Activated CD8-positive, alpha-beta T cell treated with anti-CD3 and anti-CD28 coated beads, Interleukin-2, amount 10 ng/mL, durations not matched to agents 7 days and 5 days (primary cell): ENCODE data around the gene RABGAP1. TPM values are rescaled to one million over a fixed set of nuclear protein-coding genes. Genes with fewer than 3 reads are reported as not detected.

Source experiments
- ATAC-seq: fragments of 150-1000 bp; cut with Tn5 transposase; one replicate; pipeline ENCODE4 v1.10.0; 2021; ENCODE audit warnings: moderate library complexity
- CTCF ChIA-PET: fragments of 350-600 bp; sonication (Branson Sonifier 250); formaldehyde crosslinking; loops from one replicate; lab custom pipeline; 2021; ENCODE audit warnings: antibody characterized with exemption; lab: Charles Lee
- POLR2A ChIA-PET: fragments of 350-600 bp; sonication (Branson Sonifier 250); formaldehyde crosslinking; loops from one replicate; lab custom pipeline; 2021; ENCODE audit warnings: antibody characterized with exemption; lab: Charles Lee
- DNase-seq: peaks from one replicate; pipeline ENCODE4 v3.0.0-alpha.2; 2020
- H3K27ac Mint-ChIP-seq: one replicate; pipeline ENCODE4 v1.8.0; 2021; ENCODE audit warnings: mild to moderate bottlenecking, mixed read lengths
- H3K27me3 Mint-ChIP-seq: one replicate; pipeline ENCODE4 v1.8.0; 2021; ENCODE audit warnings: low read depth, mixed read lengths
- H3K36me3 Mint-ChIP-seq: one replicate; pipeline ENCODE4 v1.8.0; 2021; ENCODE audit warnings: low read depth, mixed read lengths
- H3K4me1 Mint-ChIP-seq: one replicate; pipeline ENCODE4 v1.8.0; 2021; ENCODE audit warnings: low read depth, mixed read lengths
- H3K4me3 Mint-ChIP-seq: one replicate; pipeline ENCODE4 v1.8.0; 2021; ENCODE audit warnings: mild to moderate bottlenecking, mixed read lengths
- H3K9me3 Mint-ChIP-seq: one replicate; pipeline ENCODE4 v1.8.0; 2022; ENCODE audit warnings: mixed read lengths; ENCODE audit not compliant: insufficient read depth
- total RNA-seq, 2 experiments: library from RNA; stranded (reverse); gene quantifications; one replicate each; pipeline ENCODE4 v1.2.3, GENCODE V29; 2021

Gene RABGAP1
- total RNA-seq, 2 experiments from 2014 or later, result 27.8 to 28.0 TPM

DNA sequence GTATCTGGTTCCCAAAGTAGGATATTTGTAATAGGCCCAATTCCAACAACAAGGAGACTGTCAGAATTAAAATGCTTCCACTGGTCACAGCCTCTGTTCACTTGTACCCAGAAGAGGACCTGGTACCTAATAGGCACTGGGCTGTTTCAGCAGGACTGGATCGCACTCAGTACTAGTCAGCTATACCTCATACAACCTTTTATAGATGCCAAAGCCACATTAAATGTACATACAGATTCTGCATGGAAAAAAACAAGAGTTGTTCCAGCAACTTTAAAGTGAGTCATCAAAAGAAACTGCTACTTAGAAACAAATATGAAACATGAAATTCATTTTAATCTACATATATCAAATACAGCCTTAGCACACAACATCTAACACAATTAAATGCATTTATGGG, 180.1 kb downstream of the RABGAP1 start:
- Mint-ChIP-seq H3K27ac (no peak overlapping the region), H3K4me3 (no peak overlapping the region), H3K4me1 (no peaks in the 10 kb centered on the region), H3K27me3 (no peaks in the 10 kb centered on the region), H3K9me3 (no peaks in the 10 kb centered on the region), H3K36me3 (peaks cover 4% of the 10 kb centered on the region)
- POLR2A ChIA-PET, result no interaction called here
- no peak for ATAC-seq
- no peak for DNase-seq
- CTCF ChIA-PET, result interaction anchor here (0.7 to 1.7 kb wide), 4 partner anchors 17 to 229 kb away, joined by 3 to 4 read pairs (median 4); no protein-coding TSS in a partner anchor

DNA sequence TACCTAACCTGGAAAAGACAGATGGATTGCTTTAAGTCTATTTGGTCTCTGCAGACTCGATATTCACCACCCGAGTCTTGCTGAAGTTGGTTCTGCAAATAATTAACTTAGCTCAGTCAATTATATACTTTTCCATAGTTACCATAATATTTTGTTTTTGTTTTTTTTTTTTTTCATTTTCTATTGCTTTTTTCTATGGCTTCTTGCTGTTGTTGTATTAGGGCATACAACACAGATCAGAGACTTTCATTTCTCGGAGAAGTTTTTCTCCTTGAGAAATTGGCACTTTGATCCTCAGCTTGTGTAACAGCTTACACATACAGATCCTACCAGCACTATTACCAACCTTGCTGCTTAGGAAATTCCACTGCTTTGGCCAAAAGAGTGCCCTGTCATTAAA, 180.6 kb downstream of the RABGAP1 start:
- ATAC-seq (no peak), DNase-seq (no peak)
- ChIA-PET POLR2A (no interaction called here), CTCF (interaction anchor here (1.0 to 1.7 kb wide), 3 partner anchors 18 to 228 kb away, joined by 3 to 4 read pairs (median 4); no protein-coding TSS in a partner anchor)
- Mint-ChIP-seq H3K4me1 (no peaks in the 10 kb centered on the region), H3K27ac (no peak overlapping the region), H3K9me3 (no peaks in the 10 kb centered on the region), H3K27me3 (no peaks in the 10 kb centered on the region), H3K4me3 (no peak overlapping the region), H3K36me3 (peaks cover 4% of the 10 kb centered on the region)

DNA sequence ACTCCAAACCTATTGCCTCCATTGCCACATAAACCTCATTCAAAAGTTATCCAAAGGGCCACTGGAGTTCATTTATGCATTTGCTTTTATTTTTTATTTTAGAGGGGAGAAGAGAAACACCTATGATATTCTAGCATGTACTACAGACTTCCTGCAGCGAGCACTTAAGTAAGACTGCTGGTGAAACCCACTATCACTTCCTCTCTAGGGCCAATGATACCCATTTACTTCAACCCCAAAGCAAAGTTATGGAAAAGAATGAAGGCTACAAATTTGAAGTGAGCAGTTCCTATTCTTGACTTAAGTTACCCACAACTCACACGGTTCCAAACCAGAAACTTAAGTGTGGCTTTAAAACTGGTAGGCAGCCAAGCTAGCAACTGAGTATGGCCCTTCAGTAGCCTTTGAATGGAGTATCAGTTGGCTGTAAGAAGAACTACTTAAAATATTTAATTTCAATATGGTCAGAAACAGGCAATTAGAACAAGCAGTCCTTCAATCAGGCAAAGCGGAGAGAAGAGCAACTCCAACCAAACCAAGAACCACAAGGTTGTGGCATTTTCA, 186.8 kb downstream of the RABGAP1 start:
- no peak for ATAC-seq
- no peak for DNase-seq
- no peaks in the 10 kb centered on the region for H3K27me3 Mint-ChIP-seq
- no peak overlapping the region for H3K4me3 Mint-ChIP-seq
- H3K9me3 Mint-ChIP-seq, result no peaks in the 10 kb centered on the region
- CTCF ChIA-PET, result no interaction called here
- H3K36me3 Mint-ChIP-seq, result peaks cover 12% of the 10 kb centered on the region
- H3K4me1 Mint-ChIP-seq, result peaks cover 7% of the 10 kb centered on the region
- no peak overlapping the region for H3K27ac Mint-ChIP-seq
- POLR2A ChIA-PET, result no interaction called here

DNA sequence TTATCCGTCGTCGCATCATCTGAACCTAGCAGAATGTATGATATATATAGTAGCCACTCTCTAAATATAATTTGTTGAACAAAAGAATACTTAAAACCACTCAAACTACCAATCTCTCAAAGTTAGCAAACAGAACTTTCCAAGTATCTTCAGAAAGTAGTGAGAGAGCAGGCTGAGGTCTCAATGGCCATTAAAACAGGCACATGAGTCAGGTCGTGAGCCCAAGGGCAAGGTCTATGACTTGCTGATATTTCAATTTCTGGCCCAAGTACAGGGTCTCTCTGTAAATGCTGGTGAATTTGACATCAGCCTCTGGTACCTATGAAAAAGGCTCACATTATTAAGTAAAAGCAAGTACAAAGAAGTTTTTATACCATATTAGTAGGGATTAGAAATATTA, 187.8 kb downstream of the RABGAP1 start:
- Mint-ChIP-seq H3K27ac (no peak overlapping the region), H3K27me3 (no peaks in the 10 kb centered on the region), H3K4me1 (peaks cover 7% of the 10 kb centered on the region), H3K36me3 (peaks cover 12% of the 10 kb centered on the region), H3K9me3 (no peaks in the 10 kb centered on the region), H3K4me3 (no peak overlapping the region)
- no peak for DNase-seq
- no peak for ATAC-seq
- POLR2A ChIA-PET, result no interaction called here
- CTCF ChIA-PET, result interaction anchor here (0.6 to 1.1 kb wide), 2 partner anchors 226 to 366 kb away, joined by 3 read pairs; no protein-coding TSS in a partner anchor

DNA sequence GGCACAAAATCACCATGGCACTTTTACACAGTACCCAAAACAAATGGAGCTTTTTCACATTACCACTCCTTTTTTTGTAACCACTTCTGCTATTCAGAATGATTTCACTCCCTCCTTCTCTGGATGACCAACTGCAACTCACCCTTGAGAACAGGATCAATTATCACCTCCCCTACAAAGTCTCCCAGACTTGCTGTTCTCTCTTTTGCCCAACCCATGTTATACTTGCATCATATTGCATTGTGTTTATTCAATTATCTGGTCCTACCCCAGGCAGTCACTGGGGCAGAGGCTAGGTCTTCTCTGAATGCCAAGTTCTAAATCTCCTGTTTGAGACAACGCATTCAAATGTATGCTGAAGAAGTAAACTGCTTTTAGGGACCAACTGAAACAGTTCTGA, 188.6 kb downstream of the RABGAP1 start:
- peaks cover 9% of the 10 kb centered on the region for H3K36me3 Mint-ChIP-seq
- ChIA-PET CTCF (interaction anchor here (0.6 to 1.1 kb wide), 2 partner anchors 225 to 365 kb away, joined by 3 read pairs; no protein-coding TSS in a partner anchor), POLR2A (no interaction called here)
- no peaks in the 10 kb centered on the region for H3K27me3 Mint-ChIP-seq
- DNase-seq (no peak), ATAC-seq (no peak)
- no peak overlapping the region for H3K27ac Mint-ChIP-seq
- peaks cover 7% of the 10 kb centered on the region for H3K4me1 Mint-ChIP-seq
- no peaks in the 10 kb centered on the region for H3K9me3 Mint-ChIP-seq
- no peak overlapping the region for H3K4me3 Mint-ChIP-seq

DNA sequence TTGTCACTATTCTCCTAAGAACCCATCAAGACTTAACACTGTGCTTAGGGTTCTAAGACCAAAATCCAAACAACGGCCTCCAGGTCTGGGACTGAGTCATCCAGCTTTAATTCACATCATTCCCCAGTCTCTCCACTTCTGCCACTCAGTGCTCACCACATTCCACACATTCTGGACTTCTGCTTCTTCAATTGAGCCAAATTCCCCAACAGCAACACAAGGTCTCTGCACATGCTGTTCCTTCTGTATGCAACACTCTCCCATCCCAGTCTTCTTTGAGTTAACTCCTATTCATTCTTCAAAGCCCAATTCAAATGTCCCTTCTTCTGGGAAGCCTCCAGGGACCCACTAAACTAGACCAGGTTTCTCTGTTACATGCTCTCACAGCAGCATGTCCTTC, 190.4 kb downstream of the RABGAP1 start:
- H3K27me3 Mint-ChIP-seq, result no peaks in the 10 kb centered on the region
- POLR2A ChIA-PET, result no interaction called here
- ATAC-seq, result no peak
- no peak overlapping the region for H3K27ac Mint-ChIP-seq
- CTCF ChIA-PET, result no interaction called here
- no peak overlapping the region for H3K4me3 Mint-ChIP-seq
- peaks cover 11% of the 10 kb centered on the region for H3K36me3 Mint-ChIP-seq
- H3K9me3 Mint-ChIP-seq, result no peaks in the 10 kb centered on the region
- peaks cover 7% of the 10 kb centered on the region for H3K4me1 Mint-ChIP-seq
- no peak for DNase-seq

DNA sequence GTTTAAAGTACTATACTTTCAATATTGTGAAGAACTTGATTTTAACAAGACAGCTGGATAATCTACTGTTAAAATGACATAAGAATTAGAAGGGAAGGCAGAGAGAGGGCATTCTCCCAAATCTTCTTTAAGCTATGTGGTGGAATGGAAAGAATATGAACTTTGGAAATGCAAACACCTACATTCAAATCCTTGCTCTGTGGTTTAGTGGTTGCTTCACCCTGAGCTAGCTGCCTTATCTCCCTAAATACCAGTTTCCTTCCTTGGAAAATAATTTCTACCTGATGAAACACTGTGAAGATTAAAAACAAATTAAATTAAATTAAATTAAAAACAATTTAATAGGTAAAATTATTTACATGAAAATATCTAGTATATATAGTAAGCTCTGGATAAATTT, 191.2 kb downstream of the RABGAP1 start:
- Mint-ChIP-seq H3K27me3 (no peaks in the 10 kb centered on the region), H3K4me3 (no peak overlapping the region), H3K9me3 (no peaks in the 10 kb centered on the region), H3K4me1 (peaks cover 6% of the 10 kb centered on the region), H3K36me3 (peaks cover 11% of the 10 kb centered on the region), H3K27ac (no peak overlapping the region)
- ATAC-seq (no peak), DNase-seq (no peak)
- CTCF ChIA-PET, result no interaction called here
- POLR2A ChIA-PET, result no interaction called here

DNA sequence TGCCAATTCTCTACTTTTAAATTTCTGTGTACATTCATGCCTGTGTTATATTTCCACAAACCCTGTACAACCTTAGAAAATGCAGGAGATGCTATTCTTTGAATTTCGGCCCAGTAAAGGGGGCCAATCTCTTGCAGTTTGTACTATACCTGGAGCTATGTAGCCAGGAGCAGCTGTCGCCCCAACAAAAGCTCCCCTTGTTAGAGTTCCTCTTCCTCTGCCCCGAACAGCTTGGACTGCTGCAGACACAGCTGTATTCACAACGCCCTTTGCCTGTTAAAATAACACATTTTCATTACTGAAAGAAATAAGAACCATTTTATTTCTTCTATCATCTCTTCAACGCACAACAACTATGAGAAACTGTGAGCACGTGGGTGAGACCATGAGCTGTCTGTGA, 191.9 kb downstream of the RABGAP1 start:
- ChIA-PET CTCF (no interaction called here), POLR2A (no interaction called here)
- Mint-ChIP-seq H3K9me3 (no peaks in the 10 kb centered on the region), H3K4me3 (no peak overlapping the region), H3K4me1 (no peaks in the 10 kb centered on the region), H3K27me3 (no peaks in the 10 kb centered on the region), H3K36me3 (peaks cover 6% of the 10 kb centered on the region), H3K27ac (no peak overlapping the region)
- ATAC-seq (no peak), DNase-seq (no peak)

DNA sequence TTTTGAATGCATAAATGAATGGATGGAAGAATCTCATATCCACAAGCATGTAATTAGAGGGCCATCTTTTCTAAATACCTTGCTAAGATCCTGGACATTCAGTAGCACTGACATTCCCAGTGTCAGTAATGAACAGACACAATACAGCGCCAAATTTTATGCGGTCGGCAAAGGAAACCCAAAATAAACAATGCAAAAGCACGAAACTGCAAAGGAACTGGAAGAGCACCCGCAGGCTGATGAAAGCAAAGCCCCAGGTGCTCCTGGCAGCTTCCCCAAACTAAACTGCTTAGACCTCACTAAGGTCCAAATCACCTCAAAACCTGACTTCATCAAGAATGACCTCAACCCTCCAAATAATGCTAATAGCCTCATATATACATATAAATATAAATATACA, 194.6 kb downstream of the RABGAP1 start:
- no peaks in the 10 kb centered on the region for H3K9me3 Mint-ChIP-seq
- H3K27ac Mint-ChIP-seq, result no peak overlapping the region
- ChIA-PET CTCF (interaction anchor here (1.1 kb wide), 1 partner anchor 214 kb away, joined by 3 read pairs; no protein-coding TSS in a partner anchor), POLR2A (no interaction called here)
- H3K4me1 Mint-ChIP-seq, result peaks cover 2% of the 10 kb centered on the region
- H3K36me3 Mint-ChIP-seq, result peaks cover 4% of the 10 kb centered on the region
- no peak for ATAC-seq
- H3K4me3 Mint-ChIP-seq, result no peak overlapping the region
- H3K27me3 Mint-ChIP-seq, result no peaks in the 10 kb centered on the region
- no peak for DNase-seq

DNA sequence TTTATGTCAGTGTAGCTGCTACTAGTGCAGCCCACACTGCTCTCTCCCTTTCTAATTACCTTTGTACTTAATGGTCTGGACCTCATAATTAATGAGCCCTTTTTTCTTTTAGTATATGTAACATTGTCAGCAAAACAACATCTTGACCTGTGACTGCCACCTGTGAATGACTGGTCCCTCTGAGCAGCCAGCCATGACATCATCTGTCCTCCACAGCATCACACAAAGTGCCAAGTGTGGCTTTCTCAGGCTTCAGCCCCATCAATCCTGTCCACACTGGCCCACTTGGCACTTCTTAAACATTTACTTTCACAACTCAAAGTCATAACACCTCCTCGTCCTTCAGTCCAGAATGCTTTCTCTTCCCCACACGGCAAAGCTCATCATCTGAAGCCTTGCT, 197.3 kb downstream of the RABGAP1 start:
- Mint-ChIP-seq H3K4me1 (peaks cover 2% of the 10 kb centered on the region), H3K27me3 (no peaks in the 10 kb centered on the region), H3K4me3 (no peak overlapping the region), H3K27ac (no peak overlapping the region), H3K9me3 (no peaks in the 10 kb centered on the region), H3K36me3 (peaks cover 4% of the 10 kb centered on the region)
- CTCF ChIA-PET, result interaction anchor here (1.2 kb wide), 1 partner anchor 217 kb away, joined by 4 read pairs; no protein-coding TSS in a partner anchor
- DNase-seq, result no peak
- no peak for ATAC-seq
- POLR2A ChIA-PET, result no interaction called here

DNA sequence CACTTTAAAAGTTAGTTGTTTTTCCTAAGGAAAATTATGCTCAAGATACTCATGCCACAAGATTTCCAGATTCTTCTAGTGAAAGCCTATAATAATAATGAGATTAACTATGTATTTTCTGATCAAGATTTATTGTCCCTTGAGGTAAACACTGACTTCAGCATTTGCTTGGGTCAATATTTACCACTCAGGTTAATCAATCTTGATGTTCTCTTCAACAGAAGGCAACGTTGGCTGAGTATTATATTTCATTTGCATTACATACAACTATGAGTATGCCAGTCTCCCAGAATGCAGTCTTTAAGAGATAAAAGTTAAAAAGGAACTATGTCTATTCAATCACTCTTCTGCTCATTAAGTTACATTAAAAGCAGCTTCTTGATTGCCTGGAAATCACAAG, 208.2 kb downstream of the RABGAP1 start:
- Mint-ChIP-seq H3K27ac (no peak overlapping the region), H3K4me1 (no peaks in the 10 kb centered on the region), H3K4me3 (no peak overlapping the region), H3K27me3 (no peaks in the 10 kb centered on the region), H3K9me3 (no peaks in the 10 kb centered on the region), H3K36me3 (peaks cover 11% of the 10 kb centered on the region)
- CTCF ChIA-PET, result interaction anchor here (0.9 kb wide), 1 partner anchor 200 kb away, joined by 3 read pairs; no protein-coding TSS in a partner anchor
- ATAC-seq (no peak), DNase-seq (no peak)
- POLR2A ChIA-PET, result no interaction called here

DNA sequence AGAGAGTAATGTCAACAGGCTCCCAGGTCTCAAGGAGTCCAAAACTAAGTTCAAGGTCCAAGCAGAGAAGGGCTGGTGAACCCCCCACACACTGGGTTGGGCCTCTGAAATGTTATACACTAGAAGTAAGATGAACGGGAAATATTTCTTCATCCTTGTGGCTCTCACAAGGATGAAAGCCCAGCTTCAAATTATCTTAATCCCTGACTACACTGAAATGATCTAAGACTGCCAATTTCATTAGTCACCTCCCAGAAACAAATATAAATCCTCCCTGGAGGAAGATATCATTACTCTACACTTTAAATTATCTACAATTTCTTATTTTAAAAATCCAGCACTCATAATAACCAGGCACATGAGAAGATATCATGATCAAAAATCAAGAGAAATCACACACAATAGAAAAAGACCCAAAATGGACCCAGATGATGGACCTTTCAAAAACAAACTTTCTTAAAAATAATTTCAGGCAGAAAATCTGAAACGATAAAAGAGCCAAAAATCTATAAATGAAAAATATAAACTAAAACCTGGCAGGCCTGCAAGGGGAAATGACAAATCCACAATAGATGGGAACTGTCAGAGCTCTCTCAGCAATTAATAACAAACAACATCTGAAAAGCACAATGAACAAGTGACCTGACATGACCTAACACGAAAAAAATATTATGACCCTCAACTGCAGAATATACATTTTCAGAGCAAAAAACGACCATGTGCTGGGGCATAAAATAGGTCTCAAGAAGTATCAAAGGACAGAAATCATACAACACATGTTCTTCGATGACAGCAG, 210.1 kb downstream of the RABGAP1 start:
- ChIA-PET CTCF (interaction anchor here (1.0 kb wide), 1 partner anchor 199 kb away, joined by 3 read pairs; no protein-coding TSS in a partner anchor), POLR2A (no interaction called here)
- H3K27ac Mint-ChIP-seq, result no peak overlapping the region
- no peaks in the 10 kb centered on the region for H3K4me1 Mint-ChIP-seq
- H3K36me3 Mint-ChIP-seq, result peaks cover 9% of the 10 kb centered on the region
- no peaks in the 10 kb centered on the region for H3K9me3 Mint-ChIP-seq
- no peaks in the 10 kb centered on the region for H3K27me3 Mint-ChIP-seq
- no peak overlapping the region for H3K4me3 Mint-ChIP-seq
- ATAC-seq, result no peak
- no peak for DNase-seq
